Omental fat pad (tissue), 4 donors: ENCODE results near the gene FGF8. TPM values are rescaled to one million over a fixed set of nuclear protein-coding genes. Genes with fewer than 3 reads are reported as not detected.

Experiments used
- ATAC-seq: fragments of 150-250 bp; one replicate; pipeline ENCODE4 v1.9.1; 2016; ENCODE audit warnings: mild to moderate bottlenecking, moderate library complexity; ENCODE audit not compliant: low FRiP score
- DNase-seq: peaks from one replicate; pipeline ENCODE4 v3.0.0-alpha.2; 2019; ENCODE audit warnings: low spot score
- CTCF ChIP-seq, 3 donors: fragments of 450-650 bp; IDR thresholded peaks; one replicate each; pipeline ENCODE4 v1.5.1; 2016 to 2017; ENCODE audit warnings: antibody characterized with exemption in 3 of 3, mild to moderate bottlenecking in 3 of 3, moderate library complexity in 2 of 3
- total RNA-seq, 4 donors: library from RNA; depleted of rRNA; stranded (reverse); fragments of >200 nt; gene quantifications; one replicate each; pipeline ENCODE4 v1.1.0, GENCODE V29; 2016

Gene FGF8
- total RNA-seq, 4 donors from 2014 or later, result 1.0 TPM; not detected in 3

GRCh38 chr10:101745074-101745696, 30.7 kb downstream of the FGF8 start:
- no peak for ATAC-seq
- no peak for DNase-seq
- no peak for TF ChIP-seq CTCF (IDR thresholded peaks at IDR 0.05)

- no peak for TF ChIP-seq CTCF (IDR thresholded peaks at IDR 0.05)
- ATAC-seq (no peak), DNase-seq (no peak)
Measured at GRCh38 chr10:101744267-101744666, 31.6 kb downstream of the FGF8 start.

- TF ChIP-seq CTCF (IDR thresholded peaks at IDR 0.05), result no peak
- DNase-seq (no peak), ATAC-seq (no peak)
Measured at GRCh38 chr10:101741938-101742337, 34.0 kb downstream of the FGF8 start.

- no peak for TF ChIP-seq CTCF (IDR thresholded peaks at IDR 0.05)
- ATAC-seq (no peak), DNase-seq (no peak)
Measured at GRCh38 chr10:101736666-101737065, 39.2 kb downstream of the FGF8 start.

- no peak for TF ChIP-seq CTCF (IDR thresholded peaks at IDR 0.05)
- ATAC-seq (no peak), DNase-seq (no peak)
Measured at GRCh38 chr10:101732096-101732495, 43.8 kb downstream of the FGF8 start.

GRCh38 chr10:101726115-101726387, 49.9 kb downstream of the FGF8 start:
- DNase-seq, result no peak
- no peak for TF ChIP-seq CTCF (IDR thresholded peaks at IDR 0.05)
- no peak for ATAC-seq

GRCh38 chr10:101725296-101726114, 50.4 kb downstream of the FGF8 start:
- no peak for DNase-seq
- TF ChIP-seq CTCF (IDR thresholded peaks at IDR 0.05), result no peak
- ATAC-seq, result no peak
